Parathyroid adenoma (tissue), 2 donors: ENCODE measurements around the gene ACTN4.

Experiments used
- H2AFZ ChIP-seq: fragments of 300-600 bp; sonication (generic); one replicate; pipeline ENCODE4 v1.7.0; 2017; ENCODE audit warnings: antibody characterized with exemption, mild to moderate bottlenecking
- H3K27ac ChIP-seq: fragments of 300-600 bp; sonication (generic); one replicate; pipeline ENCODE4 v1.7.0; 2017
- H3K27me3 ChIP-seq: fragments of 300-600 bp; sonication (generic); one replicate; pipeline ENCODE4 v1.7.0; 2017; ENCODE audit warnings: low read length; ENCODE audit not compliant: control insufficient read depth, insufficient read depth
- H3K36me3 ChIP-seq: fragments of 300-600 bp; sonication (generic); one replicate; pipeline ENCODE4 v1.7.0; 2017; ENCODE audit warnings: low read length; ENCODE audit not compliant: control insufficient read depth, insufficient read depth
- H3K4me1 ChIP-seq: fragments of 300-600 bp; sonication (generic); one replicate; pipeline ENCODE4 v1.7.0; 2017; ENCODE audit warnings: control low read depth
- H3K4me2 ChIP-seq: fragments of 300-600 bp; sonication (generic); one replicate; pipeline ENCODE4 v1.7.0; 2017; ENCODE audit warnings: low read length
- H3K4me3 ChIP-seq: fragments of 300-600 bp; sonication (generic); one replicate; pipeline ENCODE4 v1.7.0; 2017; ENCODE audit warnings: low read depth, low read length
- H3K79me2 ChIP-seq: fragments of 300-600 bp; sonication (generic); one replicate; pipeline ENCODE4 v1.7.0; 2017; ENCODE audit warnings: control low read depth
- H3K9ac ChIP-seq: fragments of 300-600 bp; sonication (generic); one replicate; pipeline ENCODE4 v1.7.0; 2017; ENCODE audit warnings: mild to moderate bottlenecking
- H3K9me3 ChIP-seq: fragments of 300-600 bp; sonication (generic); one replicate; pipeline ENCODE4 v1.7.0; 2017; ENCODE audit warnings: low read length; ENCODE audit not compliant: control insufficient read depth
- CTCF ChIP-seq: fragments of 300-600 bp; sonication (generic); IDR thresholded peaks from one replicate; pipeline ENCODE4 v1.7.0; 2017; ENCODE audit warnings: antibody characterized with exemption, mild to moderate bottlenecking
- donor health status: primary hyperparathyroidism.

Gene ACTN4

GRCh38 chr19:38774181-38774950 is 126.9 kb downstream of the ACTN4 start:
- H3K4me1 ChIP-seq: no peaks in the 10 kb centered on the region
- H3K4me3 ChIP-seq: no peak overlapping the region
- H3K9me3 ChIP-seq: no peaks in the 10 kb centered on the region
- H3K9ac ChIP-seq: no peak overlapping the region
- H3K27me3 ChIP-seq: no peaks in the 10 kb centered on the region
- no peak overlapping the region for H3K4me2 ChIP-seq
- no peak overlapping the region for H3K27ac ChIP-seq
- no peaks in the 10 kb centered on the region for H3K36me3 ChIP-seq
- TF ChIP-seq CTCF: no peak
- H2AFZ ChIP-seq: no peak overlapping the region
- H3K79me2 ChIP-seq: no peaks in the 10 kb centered on the region

- Histone ChIP-seq H2AFZ (no peak overlapping the region), H3K79me2 (no peaks in the 10 kb centered on the region), H3K27ac (no peak overlapping the region), H3K9me3 (no peaks in the 10 kb centered on the region), H3K27me3 (no peaks in the 10 kb centered on the region), H3K4me3 (no peak overlapping the region), H3K4me1 (no peaks in the 10 kb centered on the region), H3K36me3 (no peaks in the 10 kb centered on the region), H3K4me2 (no peak overlapping the region), H3K9ac (no peak overlapping the region)
- no peak for TF ChIP-seq CTCF
These were observed 131.3 kb downstream of the ACTN4 start for GRCh38 chr19:38778733-38779132.

GRCh38 chr19:38780443-38780842 is 133.0 kb downstream of the ACTN4 start:
- Histone ChIP-seq H3K4me2 (no peak overlapping the region), H3K9me3 (no peaks in the 10 kb centered on the region), H3K4me3 (no peak overlapping the region), H3K4me1 (no peaks in the 10 kb centered on the region), H3K9ac (no peak overlapping the region), H2AFZ (no peak overlapping the region), H3K27me3 (no peaks in the 10 kb centered on the region), H3K27ac (no peak overlapping the region), H3K79me2 (no peaks in the 10 kb centered on the region), H3K36me3 (no peaks in the 10 kb centered on the region)
- no peak for TF ChIP-seq CTCF

- TF ChIP-seq CTCF: no peak
- H3K27ac ChIP-seq: no peak overlapping the region
- no peaks in the 10 kb centered on the region for H3K79me2 ChIP-seq
- H3K27me3 ChIP-seq: no peaks in the 10 kb centered on the region
- H3K36me3 ChIP-seq: no peaks in the 10 kb centered on the region
- no peak overlapping the region for H3K4me2 ChIP-seq
- no peaks in the 10 kb centered on the region for H3K4me1 ChIP-seq
- no peak overlapping the region for H3K9ac ChIP-seq
- no peaks in the 10 kb centered on the region for H3K9me3 ChIP-seq
- H2AFZ ChIP-seq: no peak overlapping the region
- H3K4me3 ChIP-seq: no peak overlapping the region
These were observed 133.6 kb downstream of the ACTN4 start for GRCh38 chr19:38781058-38781457.
